HG02588 (cell line): ENCODE data around the gene SLC28A1.

Source experiments
- ATAC-seq: cut with Tn5 transposase; IDR thresholded peaks from one replicate; pipeline ENCODE4 v1.9.1; 2021; ENCODE audit warnings: mild to moderate bottlenecking, moderate library complexity; ENCODE audit not compliant: unreplicated experiment

SLC28A1 gene

GRCh38 chr15:84881520-84881830 is 3.0 kb upstream of the SLC28A1 start:
- ATAC-seq: no peak

- no peak for ATAC-seq
These were observed 996 bp upstream of the SLC28A1 start for GRCh38 chr15:84883466-84883865.

GRCh38 chr15:84885801-84886200 is 1.3 kb downstream of the SLC28A1 start:
- ATAC-seq: no peak

GRCh38 chr15:84886211-84886983 is 1.9 kb downstream of the SLC28A1 start:
- no peak for ATAC-seq

GRCh38 chr15:84886984-84887299 is 2.5 kb downstream of the SLC28A1 start:
- no peak for ATAC-seq

- no peak for ATAC-seq
These were observed 3.5 kb downstream of the SLC28A1 start for GRCh38 chr15:84887938-84888337.

- ATAC-seq: no peak
These were observed 4.2 kb downstream of the SLC28A1 start for GRCh38 chr15:84888639-84889038.

GRCh38 chr15:84889313-84889990 is 5.0 kb downstream of the SLC28A1 start:
- no peak for ATAC-seq

GRCh38 chr15:84889991-84890669 is 5.7 kb downstream of the SLC28A1 start:
- ATAC-seq: no peak

GRCh38 chr15:84890670-84891162 is 6.3 kb downstream of the SLC28A1 start:
- ATAC-seq: no peak

- ATAC-seq: no peak
These were observed 6.9 kb downstream of the SLC28A1 start for GRCh38 chr15:84891339-84891738.

GRCh38 chr15:84892786-84893307 is 8.4 kb downstream of the SLC28A1 start:
- ATAC-seq: no peak

- no peak for ATAC-seq
These were observed 9.1 kb downstream of the SLC28A1 start for GRCh38 chr15:84893607-84894006.

- ATAC-seq: no peak
These were observed 10.4 kb downstream of the SLC28A1 start for GRCh38 chr15:84894736-84895425.

- ATAC-seq: no peak
These were observed 14.3 kb downstream of the SLC28A1 start for GRCh38 chr15:84898761-84899160.

GRCh38 chr15:84899750-84900149 is 15.3 kb downstream of the SLC28A1 start:
- ATAC-seq: no peak

GRCh38 chr15:84901540-84901939 is 17.1 kb downstream of the SLC28A1 start:
- no peak for ATAC-seq

- no peak for ATAC-seq
These were observed 19.3 kb downstream of the SLC28A1 start for GRCh38 chr15:84903751-84904150.

GRCh38 chr15:84904419-84904818 is 20.0 kb downstream of the SLC28A1 start:
- ATAC-seq: no peak

GRCh38 chr15:84905016-84905916 is 20.8 kb downstream of the SLC28A1 start:
- ATAC-seq: no peak
